Endometrial microvascular endothelial cells (primary cell): ENCODE data around the gene CATSPER4. TPM values are rescaled to one million over a fixed set of nuclear protein-coding genes. Genes with fewer than 3 reads are reported as not detected.

ENCODE experiments used
- in situ Hi-C: cut with HindIII; loops from 2 replicates; pipeline ENCODE4 v1.10.0; 2017; ENCODE audit warnings: low sequenced_read_pairs, low pct_unique_long_range_greater_than_20kb; ENCODE audit errors: inconsistent ontology term
- total RNA-seq: library from RNA; depleted of rRNA; stranded (reverse); fragments of >200 nt; gene quantifications from one replicate; pipeline ENCODE4 v1.2.3, GENCODE V29; 2015; ENCODE audit errors: inconsistent ontology term

Gene CATSPER4
- total RNA-seq, 1 donor from 2014 or later: not detected

DNA sequence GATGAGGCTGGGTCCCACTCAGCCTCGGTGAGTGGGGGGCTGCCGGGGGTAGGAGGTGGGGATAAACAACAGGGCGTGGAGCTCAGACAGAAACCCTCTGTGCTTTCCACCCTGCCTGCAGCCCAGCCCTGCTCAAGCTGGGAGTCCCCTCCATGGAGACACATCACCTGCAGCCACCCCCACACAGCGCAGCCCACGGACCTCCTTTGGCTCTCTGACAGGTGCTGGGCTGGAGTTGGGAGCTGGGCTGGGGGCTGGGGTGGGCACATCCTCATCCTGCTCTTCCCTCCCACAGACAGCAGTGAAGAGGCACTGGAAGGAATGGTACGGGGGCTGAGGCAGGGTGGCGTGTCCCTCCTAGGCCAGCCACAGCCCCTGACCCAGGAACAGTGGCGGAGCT is 1.9 kb upstream of the CATSPER4 start:
- in situ Hi-C loops: no loop called here

DNA sequence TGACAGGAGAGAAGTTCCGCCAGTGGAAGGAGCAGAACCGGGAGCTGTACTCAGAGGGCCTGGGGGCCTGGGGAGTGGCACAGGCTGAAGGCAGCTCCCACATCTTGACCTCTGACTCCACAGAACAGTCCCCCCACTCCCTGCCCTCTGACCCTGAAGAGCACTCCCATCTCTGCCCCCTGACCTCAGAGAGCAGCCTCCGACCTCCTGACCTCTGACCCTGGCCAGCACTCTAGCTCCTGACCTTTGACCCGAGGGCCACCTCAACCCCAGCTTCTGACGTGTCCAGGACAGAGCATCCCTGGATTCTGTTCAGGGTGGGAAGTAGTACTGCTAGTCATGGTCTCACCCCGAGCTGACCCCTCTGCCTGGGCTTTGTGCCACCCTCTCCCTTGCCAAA is 1.1 kb upstream of the CATSPER4 start:
- in situ Hi-C loops: no loop called here

DNA sequence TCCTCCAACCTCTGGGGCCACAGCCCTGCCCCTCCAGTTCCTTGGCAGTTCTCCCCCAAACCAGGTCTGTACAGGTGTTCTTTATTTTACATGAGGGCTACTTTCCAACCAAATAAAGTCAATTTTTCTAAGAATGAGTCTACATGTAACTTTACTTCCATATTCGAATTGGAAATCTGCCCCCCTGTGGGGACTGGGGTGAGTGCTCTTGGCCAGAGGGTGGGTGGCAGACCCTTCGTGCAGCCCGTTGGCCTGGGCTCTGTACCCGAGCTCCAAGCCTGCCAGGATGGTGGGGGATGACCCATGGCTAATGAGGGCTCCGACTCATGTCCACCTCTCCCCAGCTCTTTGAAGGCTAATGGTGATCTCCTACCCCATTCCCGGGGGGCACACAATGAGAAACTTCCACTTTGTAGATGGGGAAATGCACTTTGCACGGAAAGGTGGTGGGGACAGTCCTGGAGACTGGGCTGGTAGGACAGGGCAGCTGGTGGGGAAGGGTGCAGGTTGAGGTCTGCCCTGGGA is 589 bp upstream of the CATSPER4 start:
- in situ Hi-C loops: no loop called here

DNA sequence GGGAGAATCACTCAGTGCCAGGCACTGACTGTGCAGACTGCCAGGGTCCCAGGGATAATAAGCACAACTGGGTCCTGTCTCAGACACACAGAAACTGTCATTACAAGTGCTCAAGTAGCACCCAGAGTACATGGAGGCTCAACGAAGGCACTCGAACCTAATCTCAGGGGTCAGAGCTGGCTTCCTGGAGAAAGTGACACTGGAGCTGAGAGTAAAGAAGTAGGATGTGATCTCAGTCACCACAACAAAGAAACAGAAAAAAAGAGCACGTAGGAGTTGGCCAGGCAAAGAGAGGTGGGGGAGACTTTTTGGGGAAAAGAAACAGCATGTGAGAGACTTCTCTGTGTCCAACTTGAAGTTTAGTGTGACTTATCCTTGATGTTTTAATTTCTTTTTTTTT is 1.3 kb downstream of the CATSPER4 start:
- in situ Hi-C loops: no loop called here

DNA sequence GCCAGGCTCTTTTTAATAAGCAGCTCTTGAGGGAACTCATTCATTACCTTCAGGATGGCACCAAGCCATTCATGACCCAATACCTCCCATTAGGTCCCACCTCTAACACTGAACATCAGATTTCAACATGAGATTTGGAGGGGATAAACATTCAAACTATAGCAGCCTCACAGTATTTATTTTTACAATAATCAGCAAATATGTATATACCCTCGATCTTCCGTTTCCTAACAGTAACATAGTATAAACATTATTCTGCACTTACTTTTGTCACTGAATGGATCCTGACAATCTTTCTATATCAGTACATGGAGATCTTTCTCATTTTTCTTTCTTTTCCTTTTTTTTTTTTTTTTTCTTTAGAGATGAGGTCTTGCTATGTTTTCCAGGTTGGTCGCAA is 5.4 kb downstream of the CATSPER4 start:
- in situ Hi-C loops: no loop called here

GRCh38 chr1:26197301-26197700 is 6.9 kb downstream of the CATSPER4 start:
- in situ Hi-C loops: no loop called here

DNA sequence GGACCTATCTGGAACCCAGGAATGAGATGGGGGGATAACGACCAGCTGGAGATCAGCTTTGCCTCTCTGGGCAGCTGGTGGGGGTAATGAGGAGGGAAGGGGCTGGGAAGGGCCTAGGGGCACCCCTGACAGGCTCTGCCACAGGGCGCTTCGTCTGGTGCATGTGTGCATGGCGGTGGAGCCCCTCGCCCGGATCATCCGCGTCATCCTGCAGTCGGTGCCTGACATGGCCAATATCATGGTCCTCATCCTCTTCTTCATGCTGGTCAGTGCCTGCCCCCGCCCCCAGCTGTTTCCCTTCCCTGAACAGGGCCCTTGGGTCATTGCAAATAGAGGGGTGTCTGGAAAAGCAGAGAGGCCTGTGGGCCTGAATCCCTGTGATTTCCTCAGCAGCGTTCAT is 7.4 kb downstream of the CATSPER4 start:
- in situ Hi-C loops: no loop called here

- in situ Hi-C loops: no loop called here
Measured at GRCh38 chr1:26200413-26200812, 10.0 kb downstream of the CATSPER4 start.

- in situ Hi-C loops: no loop called here
Measured at GRCh38 chr1:26203642-26204318, 13.4 kb downstream of the CATSPER4 start.

GRCh38 chr1:26210147-26210870 is 19.9 kb downstream of the CATSPER4 start:
- in situ Hi-C loops: no loop called here

DNA sequence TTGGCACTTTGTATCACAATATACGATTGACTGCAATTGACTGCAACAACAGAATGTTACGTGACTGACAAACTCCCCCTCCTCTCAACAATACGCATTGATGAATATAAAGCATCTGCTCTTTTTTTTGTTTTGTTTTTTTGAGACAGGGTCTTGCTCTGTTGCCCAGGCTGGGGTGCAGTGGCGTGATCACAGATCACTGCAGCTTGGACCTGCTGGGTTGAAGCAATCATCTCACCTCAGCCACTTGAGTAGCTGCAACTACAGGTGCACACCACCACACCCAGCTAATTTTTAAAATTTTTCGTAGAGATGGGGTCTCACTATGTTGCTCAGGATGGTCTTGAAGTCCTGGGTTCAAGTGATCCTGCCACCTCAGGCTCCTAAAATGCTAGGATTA is 22.3 kb downstream of the CATSPER4 start:
- in situ Hi-C loops: no loop called here

GRCh38 chr1:26213335-26213905 is 23.0 kb downstream of the CATSPER4 start:
- in situ Hi-C loops: no loop called here

DNA sequence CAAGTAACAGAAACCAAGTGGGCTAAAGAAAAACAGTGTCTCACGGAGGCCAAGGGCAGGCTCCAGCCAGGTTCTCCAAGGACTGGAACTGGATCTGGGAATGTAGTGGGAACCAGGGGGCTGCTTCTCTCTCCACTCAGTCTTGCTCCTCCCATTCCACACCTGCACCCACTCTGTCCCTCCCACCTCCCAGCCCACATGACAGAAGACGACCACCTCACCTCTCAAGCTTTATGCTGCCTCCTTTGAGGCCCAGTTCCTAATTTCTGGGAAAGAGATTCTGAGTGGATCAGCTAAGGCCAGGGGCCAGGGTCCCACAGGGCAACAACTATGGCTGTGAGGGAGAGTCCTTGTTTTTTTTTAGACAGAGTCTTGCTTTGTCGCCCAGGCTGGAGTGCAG is 24.8 kb downstream of the CATSPER4 start:
- in situ Hi-C loops: no loop called here

DNA sequence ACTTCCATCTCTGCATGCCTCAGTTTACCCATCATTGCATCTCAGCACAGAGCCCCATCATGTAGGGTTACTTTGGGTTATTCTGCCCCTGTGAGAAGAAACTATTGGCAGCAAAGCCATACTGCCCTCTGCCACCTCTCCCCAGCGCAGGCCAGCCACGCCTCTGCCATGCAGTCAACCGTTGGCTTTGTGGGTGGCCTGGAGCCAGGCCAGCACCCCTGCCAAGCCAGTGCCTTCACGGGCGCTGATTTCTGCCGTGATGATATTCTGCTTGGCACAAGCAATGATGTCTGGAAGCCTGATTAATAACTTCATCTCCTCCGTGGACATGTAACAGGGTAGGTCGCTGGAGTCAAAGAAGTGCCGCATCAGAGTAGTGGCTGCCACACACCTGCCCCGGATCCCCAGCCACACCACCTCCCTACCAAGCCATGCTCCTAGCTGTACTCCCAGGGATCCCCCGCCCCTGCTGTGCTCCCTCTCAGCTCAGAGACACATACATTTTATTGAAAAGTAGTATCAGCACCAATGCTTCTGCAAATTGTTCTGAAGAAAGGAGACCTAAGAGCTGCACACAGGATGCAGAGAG is 28.6 kb downstream of the CATSPER4 start:
- in situ Hi-C loops: no loop called here

DNA sequence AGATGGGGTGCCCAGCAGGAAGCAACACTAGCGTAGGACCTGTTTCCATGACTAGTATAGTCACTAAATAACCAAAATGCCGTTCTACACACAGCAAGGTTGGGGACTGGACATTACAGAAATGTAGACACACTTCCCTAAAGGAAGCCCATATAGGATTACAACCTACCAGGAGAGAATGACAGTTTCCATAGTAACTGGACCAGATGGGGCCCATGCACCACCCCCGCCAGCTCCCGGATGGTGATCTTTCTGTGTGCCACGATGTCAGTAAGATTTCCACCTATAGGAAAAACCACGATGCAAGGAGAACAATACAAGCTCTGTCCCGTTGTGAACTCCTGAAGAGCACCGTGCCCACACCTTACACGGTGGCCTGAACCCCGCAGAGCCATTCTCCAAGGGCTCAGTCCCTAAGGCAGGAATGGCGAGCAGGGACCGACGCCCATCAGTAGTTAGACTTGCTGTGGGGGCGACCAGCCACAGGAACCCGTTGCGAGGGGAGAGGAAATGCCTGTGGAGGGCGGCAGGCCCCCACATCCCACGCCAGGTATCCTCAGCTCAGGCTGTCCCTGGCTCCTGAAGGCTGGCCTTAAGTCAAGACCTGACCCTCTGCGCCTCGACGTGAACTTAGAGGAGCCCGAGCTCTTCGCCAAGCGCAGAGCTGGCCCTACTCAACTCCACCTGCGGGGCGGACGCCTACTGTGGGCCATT is 30.0 kb downstream of the CATSPER4 start:
- in situ Hi-C loops: no loop called here

DNA sequence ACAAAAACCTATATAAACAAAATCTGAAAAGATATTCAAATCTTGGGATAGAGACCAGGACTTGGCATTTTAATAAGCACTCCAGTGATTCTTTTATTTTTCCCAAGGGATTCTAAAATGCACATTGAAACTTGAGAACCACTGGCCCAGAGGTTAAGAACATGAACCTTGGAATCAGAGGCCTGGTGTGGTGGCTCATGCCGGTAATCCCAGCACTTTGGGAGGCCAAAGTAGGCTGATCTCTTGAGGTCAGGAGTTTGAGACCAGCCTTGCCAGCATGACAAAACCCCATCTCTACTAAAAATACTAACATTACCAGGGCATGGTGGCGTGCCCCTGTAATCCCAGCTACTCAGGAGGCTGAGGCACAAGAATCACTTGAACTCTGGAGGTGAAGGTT is 30.7 kb downstream of the CATSPER4 start:
- in situ Hi-C loops: no loop called here

DNA sequence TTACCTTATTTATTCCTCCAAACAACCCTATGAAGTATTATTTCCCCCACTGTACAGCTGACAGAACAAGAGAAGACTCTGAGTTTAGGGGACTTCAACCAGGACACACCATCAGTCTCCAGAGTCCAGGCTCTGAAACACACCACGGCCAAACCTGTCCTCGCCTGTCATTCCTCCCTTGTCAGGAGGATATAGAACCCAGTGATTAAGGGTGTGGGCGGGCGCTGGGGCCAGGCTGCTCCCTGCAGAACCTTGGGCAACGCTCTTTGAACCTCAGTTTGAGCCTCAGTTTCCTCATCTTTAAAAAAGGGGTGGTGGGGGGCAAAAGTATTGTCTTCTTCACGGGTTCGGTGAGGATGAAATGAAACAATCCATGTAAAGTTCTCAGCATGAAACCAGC is 34.2 kb downstream of the CATSPER4 start:
- in situ Hi-C loops: no loop called here

GRCh38 chr1:26225033-26225831 is 34.8 kb downstream of the CATSPER4 start:
- in situ Hi-C loops: no loop called here
